ENCODE results near the gene NFKBIE. TPM values are rescaled to one million over a fixed set of nuclear protein-coding genes. Genes with fewer than 3 reads are reported as not detected.

The NFKBIE gene
- total and polyA plus RNA-seq, 9 of the 15 experiments (the other 6 are each of a cell fraction or from before 2014, with no cell fraction given): 2.1 to 16.4 (median 11.7) TPM

DNA sequence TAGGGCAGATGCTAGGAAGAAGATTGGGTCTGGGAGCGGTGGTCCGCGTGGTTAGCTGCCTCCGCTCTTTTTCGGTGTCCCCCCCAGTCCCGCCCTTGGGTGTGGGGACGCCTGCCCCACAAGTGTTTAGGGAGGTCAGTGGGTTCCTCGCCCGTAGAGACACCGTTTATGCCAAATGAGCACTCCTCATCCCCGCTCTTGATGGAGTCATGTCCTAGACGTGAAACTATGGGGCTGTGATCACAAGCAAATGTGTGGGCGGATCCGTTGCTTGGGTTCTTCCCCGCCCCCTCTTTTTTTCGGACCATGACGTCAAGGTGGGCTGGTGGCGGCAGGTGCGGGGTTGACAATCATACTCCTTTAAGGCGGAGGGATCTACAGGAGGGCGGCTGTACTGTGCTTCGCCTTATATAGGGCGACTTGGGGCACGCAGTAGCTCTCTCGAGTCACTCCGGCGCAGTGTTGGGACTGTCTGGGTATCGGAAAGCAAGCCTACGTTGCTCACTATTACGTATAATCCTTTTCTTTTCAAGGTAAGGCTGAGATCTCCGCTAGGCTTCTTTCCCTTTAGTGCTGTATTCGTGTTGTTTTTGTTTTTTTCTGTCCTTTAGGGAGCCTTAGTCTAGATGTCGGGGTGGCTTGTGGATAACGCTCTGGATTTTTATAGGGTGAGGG lies 18.6 kb downstream of the NFKBIE start, which contains the start of gene HSP90AB1 (continued):
- TF ChIP-seq, protein P1, sequence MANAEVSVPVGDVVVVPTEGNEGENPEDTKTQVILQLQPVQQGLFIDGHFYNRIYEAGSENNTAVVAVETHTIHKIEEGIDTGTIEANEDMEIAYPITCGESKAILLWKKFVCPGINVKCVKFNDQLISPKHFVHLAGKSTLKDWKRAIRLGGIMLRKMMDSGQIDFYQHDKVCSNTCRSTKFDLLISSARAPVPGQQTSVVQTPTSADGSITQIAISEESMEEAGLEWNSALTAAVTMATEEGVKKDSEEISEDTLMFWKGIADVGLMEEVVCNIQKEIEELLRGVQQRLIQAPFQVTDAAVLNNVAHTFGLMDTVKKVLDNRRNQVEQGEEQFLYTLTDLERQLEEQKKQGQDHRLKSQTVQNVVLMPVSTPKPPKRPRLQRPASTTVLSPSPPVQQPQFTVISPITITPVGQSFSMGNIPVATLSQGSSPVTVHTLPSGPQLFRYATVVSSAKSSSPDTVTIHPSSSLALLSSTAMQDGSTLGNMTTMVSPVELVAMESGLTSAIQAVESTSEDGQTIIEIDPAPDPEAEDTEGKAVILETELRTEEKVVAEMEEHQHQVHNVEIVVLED (CRISPR knock-in tag; IDR thresholded peaks at IDR 0.05): no peak
- peak; percentile 78 for TF ChIP-seq LEF1 (IDR thresholded peaks at IDR 0.05)
- TF ChIP-seq ARID2 (IDR thresholded peaks at IDR 0.05): peak; percentile 61
- TF ChIP-seq, protein P2, sequence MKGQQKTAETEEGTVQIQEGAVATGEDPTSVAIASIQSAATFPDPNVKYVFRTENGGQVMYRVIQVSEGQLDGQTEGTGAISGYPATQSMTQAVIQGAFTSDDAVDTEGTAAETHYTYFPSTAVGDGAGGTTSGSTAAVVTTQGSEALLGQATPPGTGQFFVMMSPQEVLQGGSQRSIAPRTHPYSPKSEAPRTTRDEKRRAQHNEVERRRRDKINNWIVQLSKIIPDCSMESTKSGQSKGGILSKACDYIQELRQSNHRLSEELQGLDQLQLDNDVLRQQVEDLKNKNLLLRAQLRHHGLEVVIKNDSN (CRISPR knock-in tag; IDR thresholded peaks at IDR 0.05): peak; percentile 46; the same call in 1 of the 2 replicates
- TF ChIP-seq, protein P3, sequence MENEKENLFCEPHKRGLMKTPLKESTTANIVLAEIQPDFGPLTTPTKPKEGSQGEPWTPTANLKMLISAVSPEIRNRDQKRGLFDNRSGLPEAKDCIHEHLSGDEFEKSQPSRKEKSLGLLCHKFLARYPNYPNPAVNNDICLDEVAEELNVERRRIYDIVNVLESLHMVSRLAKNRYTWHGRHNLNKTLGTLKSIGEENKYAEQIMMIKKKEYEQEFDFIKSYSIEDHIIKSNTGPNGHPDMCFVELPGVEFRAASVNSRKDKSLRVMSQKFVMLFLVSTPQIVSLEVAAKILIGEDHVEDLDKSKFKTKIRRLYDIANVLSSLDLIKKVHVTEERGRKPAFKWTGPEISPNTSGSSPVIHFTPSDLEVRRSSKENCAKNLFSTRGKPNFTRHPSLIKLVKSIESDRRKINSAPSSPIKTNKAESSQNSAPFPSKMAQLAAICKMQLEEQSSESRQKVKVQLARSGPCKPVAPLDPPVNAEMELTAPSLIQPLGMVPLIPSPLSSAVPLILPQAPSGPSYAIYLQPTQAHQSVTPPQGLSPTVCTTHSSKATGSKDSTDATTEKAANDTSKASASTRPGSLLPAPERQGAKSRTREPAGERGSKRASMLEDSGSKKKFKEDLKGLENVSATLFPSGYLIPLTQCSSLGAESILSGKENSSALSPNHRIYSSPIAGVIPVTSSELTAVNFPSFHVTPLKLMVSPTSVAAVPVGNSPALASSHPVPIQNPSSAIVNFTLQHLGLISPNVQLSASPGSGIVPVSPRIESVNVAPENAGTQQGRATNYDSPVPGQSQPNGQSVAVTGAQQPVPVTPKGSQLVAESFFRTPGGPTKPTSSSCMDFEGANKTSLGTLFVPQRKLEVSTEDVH (IDR thresholded peaks at IDR 0.05; ENCODE audit: low read depth, partially characterized antibody): no peak
- TF ChIP-seq SIN3A (IDR thresholded peaks at IDR 0.05; ENCODE audit: borderline replicate concordance in 2 of 2, control insufficient read depth in 1 of 2, low read depth in 2 of 2, low read length in 2 of 2): peak; percentile 97 to 98
- no peak; the same call in 1 of the 2 replicates for TF ChIP-seq KLF1 (tag; IDR thresholded peaks at IDR 0.05)
- TF ChIP-seq TGIF2 (CRISPR knock-in tag; IDR thresholded peaks at IDR 0.05): no peak
- TF ChIP-seq ERF (CRISPR knock-in tag; IDR thresholded peaks at IDR 0.05): no peak
- TF ChIP-seq DNMT1 (IDR thresholded peaks at IDR 0.05): no peak
- TF ChIP-seq, protein P4, sequence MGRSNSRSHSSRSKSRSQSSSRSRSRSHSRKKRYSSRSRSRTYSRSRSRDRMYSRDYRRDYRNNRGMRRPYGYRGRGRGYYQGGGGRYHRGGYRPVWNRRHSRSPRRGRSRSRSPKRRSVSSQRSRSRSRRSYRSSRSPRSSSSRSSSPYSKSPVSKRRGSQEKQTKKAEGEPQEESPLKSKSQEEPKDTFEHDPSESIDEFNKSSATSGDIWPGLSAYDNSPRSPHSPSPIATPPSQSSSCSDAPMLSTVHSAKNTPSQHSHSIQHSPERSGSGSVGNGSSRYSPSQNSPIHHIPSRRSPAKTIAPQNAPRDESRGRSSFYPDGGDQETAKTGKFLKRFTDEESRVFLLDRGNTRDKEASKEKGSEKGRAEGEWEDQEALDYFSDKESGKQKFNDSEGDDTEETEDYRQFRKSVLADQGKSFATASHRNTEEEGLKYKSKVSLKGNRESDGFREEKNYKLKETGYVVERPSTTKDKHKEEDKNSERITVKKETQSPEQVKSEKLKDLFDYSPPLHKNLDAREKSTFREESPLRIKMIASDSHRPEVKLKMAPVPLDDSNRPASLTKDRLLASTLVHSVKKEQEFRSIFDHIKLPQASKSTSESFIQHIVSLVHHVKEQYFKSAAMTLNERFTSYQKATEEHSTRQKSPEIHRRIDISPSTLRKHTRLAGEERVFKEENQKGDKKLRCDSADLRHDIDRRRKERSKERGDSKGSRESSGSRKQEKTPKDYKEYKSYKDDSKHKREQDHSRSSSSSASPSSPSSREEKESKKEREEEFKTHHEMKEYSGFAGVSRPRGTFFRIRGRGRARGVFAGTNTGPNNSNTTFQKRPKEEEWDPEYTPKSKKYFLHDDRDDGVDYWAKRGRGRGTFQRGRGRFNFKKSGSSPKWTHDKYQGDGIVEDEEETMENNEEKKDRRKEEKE (IDR thresholded peaks at IDR 0.05; ENCODE audit: borderline replicate concordance in 1 of 2, control insufficient read depth in 1 of 2, low read depth in 2 of 2, low read length in 1 of 2): peak; percentile 88
- 0 out of 2 replicates have a peak, but pooled peaks have one; percentile 33 for TF ChIP-seq ZNF445 (CRISPR knock-in tag; IDR thresholded peaks at IDR 0.05; ENCODE audit: low read depth)
- peak; percentile 88 for TF ChIP-seq PHF20 (IDR thresholded peaks at IDR 0.05; ENCODE audit: partially characterized antibody)
- no peak for TF ChIP-seq ILF3 (IDR thresholded peaks at IDR 0.05; ENCODE audit: borderline replicate concordance)
- TF ChIP-seq, protein P5, sequence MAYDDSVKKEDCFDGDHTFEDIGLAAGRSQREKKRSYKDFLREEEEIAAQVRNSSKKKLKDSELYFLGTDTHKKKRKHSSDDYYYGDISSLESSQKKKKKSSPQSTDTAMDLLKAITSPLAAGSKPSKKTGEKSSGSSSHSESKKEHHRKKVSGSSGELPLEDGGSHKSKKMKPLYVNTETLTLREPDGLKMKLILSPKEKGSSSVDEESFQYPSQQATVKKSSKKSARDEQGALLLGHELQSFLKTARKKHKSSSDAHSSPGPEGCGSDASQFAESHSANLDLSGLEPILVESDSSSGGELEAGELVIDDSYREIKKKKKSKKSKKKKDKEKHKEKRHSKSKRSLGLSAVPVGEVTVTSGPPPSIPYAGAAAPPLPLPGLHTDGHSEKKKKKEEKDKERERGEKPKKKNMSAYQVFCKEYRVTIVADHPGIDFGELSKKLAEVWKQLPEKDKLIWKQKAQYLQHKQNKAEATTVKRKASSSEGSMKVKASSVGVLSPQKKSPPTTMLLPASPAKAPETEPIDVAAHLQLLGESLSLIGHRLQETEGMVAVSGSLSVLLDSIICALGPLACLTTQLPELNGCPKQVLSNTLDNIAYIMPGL (CRISPR knock-in tag; IDR thresholded peaks at IDR 0.05): peak; percentile 67; the same call in 1 of the 2 replicates
